SK-N-SH (cell line): Measurements from ENCODE around the gene LIPE. TPM values are rescaled to one million over a fixed set of nuclear protein-coding genes. Genes with fewer than 3 reads are reported as not detected.

Experiments
- CTCF ChIA-PET: fragments of 300-600, 350-600 bp; formaldehyde crosslinking; extraction: SDS; loops from one replicate; lab custom pipeline; 2021; lab: Yijun Ruan, JAX
- POLR2A ChIA-PET: fragments of 350-600 bp; sonication (Branson Sonifier 250); formaldehyde crosslinking; extraction: SDS; loops from one replicate; lab custom pipeline; 2020; ENCODE audit warnings: antibody characterized with exemption, inconsistent platforms; lab: Yijun Ruan, JAX
- DNase-seq: peaks from one replicate; pipeline ENCODE4 v3.0.0; 2012
- H2AFZ ChIP-seq: fragments of 200-600 bp; sonication (generic); 2 replicates; pipeline ENCODE4 v1.8.1; 2016; ENCODE audit warnings: antibody characterized with exemption, mild to moderate bottlenecking, low read depth
- H3F3A ChIP-seq: fragments of 200-600 bp; sonication (generic); replicated peaks from 2 replicates; pipeline ENCODE3; 2016; ENCODE audit warnings: antibody characterized with exemption, mild to moderate bottlenecking; ENCODE audit not compliant: insufficient read depth
- H3K27ac ChIP-seq, 2 experiments: fragments of 200-500 bp in 1 of 2; fragments of 200-600 bp in 1 of 2; sonication (Bioruptor generic) in 1 of 2; sonication (generic), shearing (Covaris generic) in 1 of 2; 2 replicates each; pipeline versions ENCODE4 v1.5.1 to v1.6.1; 2014 to 2016; ENCODE audit warnings: low read depth in 2 of 2, inconsistent platforms in 1 of 2, low read length in 1 of 2, mild to moderate bottlenecking in 1 of 2, mixed read lengths in 1 of 2
- H3K27me3 ChIP-seq: fragments of 200-600 bp; sonication (generic), shearing (Covaris generic); 2 replicates; pipeline ENCODE4 v1.6.1; 2016; ENCODE audit warnings: mixed run types; ENCODE audit not compliant: insufficient read depth
- H3K36me3 ChIP-seq, 2 experiments: fragments of 200-500 bp in 1 of 2; fragments of 200-600 bp in 1 of 2; sonication (Bioruptor generic) in 1 of 2; sonication (generic) in 1 of 2; replicated peaks in 1 of 2; 2 replicates each; pipeline versions ENCODE3 to v1.5.1; 2014 to 2016; ENCODE audit warnings: low read length in 1 of 2, mild to moderate bottlenecking in 1 of 2; ENCODE audit not compliant: insufficient read depth in 2 of 2, control insufficient read depth in 1 of 2
- H3K4me1 ChIP-seq, 2 experiments: fragments of 200-500 bp in 1 of 2; fragments of 200-600 bp in 1 of 2; sonication (Bioruptor generic) in 1 of 2; sonication (generic), shearing (Covaris generic) in 1 of 2; 2 replicates each; pipeline versions ENCODE4 v1.5.1 to v1.6.1; 2014 to 2016; ENCODE audit warnings: low read depth in 1 of 2, low read length in 1 of 2, mixed run types in 1 of 2; ENCODE audit not compliant: insufficient read depth in 2 of 2, control insufficient read depth in 1 of 2
- H3K4me2 ChIP-seq: fragments of 200-600 bp; sonication (generic), shearing (Covaris generic); 2 replicates; pipeline ENCODE4 v1.6.1; 2017; ENCODE audit warnings: mixed run types
- H3K4me3 ChIP-seq, 2 experiments: fragments of 200-500 bp in 1 of 2; fragments of 200-600 bp in 1 of 2; sonication (Bioruptor generic) in 1 of 2; sonication (generic), shearing (Covaris generic) in 1 of 2; 2 replicates each; pipeline versions ENCODE4 v1.5.1 to v1.8.1; 2014 to 2016; ENCODE audit warnings: low read depth in 2 of 2, inconsistent platforms in 1 of 2, low read length in 1 of 2, mild to moderate bottlenecking in 1 of 2, mixed read lengths in 1 of 2, moderate library complexity in 1 of 2
- H3K79me2 ChIP-seq: fragments of 200-600 bp; sonication (generic); 2 replicates; pipeline ENCODE4 v1.8.1; 2017; ENCODE audit warnings: mild to moderate bottlenecking; ENCODE audit not compliant: insufficient read depth
- H3K9ac ChIP-seq: fragments of 200-600 bp; sonication (generic); 2 replicates; pipeline ENCODE4 v1.6.1; 2017; ENCODE audit warnings: mixed run types
- H3K9me2 ChIP-seq: fragments of 200-600 bp; sonication (generic); 2 replicates; pipeline ENCODE4 v1.6.1; 2017; ENCODE audit warnings: mixed run types
- H3K9me3 ChIP-seq: fragments of 200-600 bp; sonication (generic); 2 replicates; pipeline ENCODE4 v1.6.1; 2017; ENCODE audit warnings: mixed run types, mild to moderate bottlenecking, moderate library complexity
- H4K20me1 ChIP-seq: fragments of 200-600 bp; sonication (generic); 2 replicates; pipeline ENCODE4 v1.6.1; 2017; ENCODE audit warnings: mild to moderate bottlenecking, mixed run types; ENCODE audit not compliant: insufficient read depth
- FOSL2 ChIP-seq: IDR thresholded peaks from 2 replicates; pipeline ENCODE4 v1.4.0; 2012; ENCODE audit warnings: low read depth, mild to moderate bottlenecking, moderate library complexity, borderline replicate concordance
- JUND ChIP-seq: IDR thresholded peaks from 2 replicates; pipeline ENCODE4 v1.4.0; 2012
- POLR2AphosphoS5 ChIP-seq: IDR thresholded peaks from 2 replicates; pipeline ENCODE4 v1.6.1; 2012; ENCODE audit warnings: low read depth, low read length
- RXRA ChIP-seq: IDR thresholded peaks from 2 replicates; pipeline ENCODE4 v1.4.0; 2012; ENCODE audit warnings: low read depth, mild to moderate bottlenecking, borderline replicate concordance
- SIN3A ChIP-seq: IDR thresholded peaks from 2 replicates; pipeline ENCODE4 v1.6.1; 2012; ENCODE audit warnings: low read depth, mild to moderate bottlenecking, low read length, moderate library complexity, borderline replicate concordance
- TAF1 ChIP-seq: IDR thresholded peaks from 2 replicates; pipeline ENCODE4 v1.6.1; 2012; ENCODE audit warnings: low read depth, mild to moderate bottlenecking, low read length, moderate library complexity, borderline replicate concordance
- TCF12 ChIP-seq: IDR thresholded peaks from 2 replicates; pipeline ENCODE4 v1.4.0; 2012
- YY1 ChIP-seq: IDR thresholded peaks from 2 replicates; pipeline ENCODE4 v1.4.0; 2012; ENCODE audit warnings: low read depth, mild to moderate bottlenecking
- WGBS: methylation state at CpG from one replicate; pipeline ENCODE4 v1.1.6; 2017; ENCODE audit warnings: low lambda C conversion rate; 5-methylcytosine and 5-hydroxymethylcytosine counted together
- polyA plus RNA-seq, 3 experiments: library from polyadenylated mRNA; depleted of rRNA; stranded (reverse); fragments of >200 nt; gene quantifications; 2 replicates each; pipeline ENCODE4 v1.2.3, GENCODE V29; 2012
- TF ChIP-seq, protein P1 (sequence below): IDR thresholded peaks from 2 replicates; pipeline ENCODE4 v1.4.0; 2012; ENCODE audit warnings: low read depth, borderline replicate concordance
- TF ChIP-seq, protein P2 (sequence below): IDR thresholded peaks from 2 replicates; pipeline ENCODE4; 2012
- TF ChIP-seq, protein P3 (sequence below): IDR thresholded peaks from 2 replicates; pipeline ENCODE4 v1.4.0; 2012; ENCODE audit warnings: low read depth
- TF ChIP-seq, protein P4 (sequence below): fragments of 150-350 bp; IDR thresholded peaks from 2 replicates; pipeline ENCODE4 v1.6.1; 2017; ENCODE audit warnings: antibody characterized with exemption, low read length, low read depth, borderline replicate concordance

The LIPE gene
- polyA plus RNA-seq, 1 of the 3 experiments (the other 2 are of a cell fraction), result 4.4 TPM

DNA sequence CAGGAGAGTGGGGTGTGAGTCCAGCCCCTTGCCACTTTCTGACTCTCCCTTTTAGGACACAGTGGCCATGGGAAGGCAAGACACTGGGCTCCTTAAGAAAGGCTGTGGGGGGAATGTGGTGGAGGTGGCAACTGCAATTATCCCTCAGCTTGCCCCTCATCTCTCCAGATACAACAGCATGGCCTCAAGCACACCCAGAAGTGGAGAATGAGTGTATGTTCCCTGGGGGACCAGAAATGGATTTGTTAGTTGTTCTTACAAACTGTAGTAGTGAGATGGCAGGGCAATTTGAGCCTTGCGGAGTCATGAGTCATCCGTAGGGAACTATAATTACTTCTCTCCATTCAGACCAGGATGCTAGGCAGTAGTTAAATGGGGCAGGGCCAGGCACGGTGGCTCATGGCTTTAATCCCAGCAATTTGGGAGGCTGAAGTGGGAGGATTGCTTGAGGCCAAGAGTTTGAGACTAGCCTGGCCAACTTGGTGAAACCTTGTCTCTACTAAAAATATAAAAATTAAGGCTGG, 41.1 kb upstream of the LIPE start:
- Histone ChIP-seq H3K36me3 (no peaks in the 10 kb centered on the region), H3F3A (no peaks in the 10 kb centered on the region), H3K4me3 (no peak overlapping the region), H3K27me3 (no peaks in the 10 kb centered on the region), H3K79me2 (no peaks in the 10 kb centered on the region), H3K9me3 (no peaks in the 10 kb centered on the region), H2AFZ (0 out of 2 replicates have a peak overlapping the region, but pooled peaks have one; percentile 9), H3K9ac (no peak overlapping the region), H3K4me1 (peaks cover 0 to 11% of the 10 kb centered on the region in 2 experiments; a peak in 2 of 4 replicates), H3K27ac (0 out of 4 replicates have a peak overlapping the region, but pooled peaks of 1 of the 2 experiments have one; percentile 6), H4K20me1 (no peaks in the 10 kb centered on the region), H3K9me2 (no peaks in the 10 kb centered on the region), H3K4me2 (peak overlapping the region; percentile 13; the same call in 1 of the 2 replicates)
- ChIA-PET CTCF (interaction anchor here (0.9 kb wide), 1 partner anchor 30 kb away, joined by 3 read pairs; no protein-coding TSS in a partner anchor), POLR2A (no interaction called here)
- DNase-seq, result no peak
- TF ChIP-seq, protein P1, sequence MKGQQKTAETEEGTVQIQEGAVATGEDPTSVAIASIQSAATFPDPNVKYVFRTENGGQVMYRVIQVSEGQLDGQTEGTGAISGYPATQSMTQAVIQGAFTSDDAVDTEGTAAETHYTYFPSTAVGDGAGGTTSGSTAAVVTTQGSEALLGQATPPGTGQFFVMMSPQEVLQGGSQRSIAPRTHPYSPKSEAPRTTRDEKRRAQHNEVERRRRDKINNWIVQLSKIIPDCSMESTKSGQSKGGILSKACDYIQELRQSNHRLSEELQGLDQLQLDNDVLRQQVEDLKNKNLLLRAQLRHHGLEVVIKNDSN, result no peak
- TF ChIP-seq RXRA, result no peak
- TF ChIP-seq JUND, result peak; percentile 56
- peak; percentile 72; the same call in 1 of the 2 replicates for TF ChIP-seq FOSL2
- TF ChIP-seq, protein P2, sequence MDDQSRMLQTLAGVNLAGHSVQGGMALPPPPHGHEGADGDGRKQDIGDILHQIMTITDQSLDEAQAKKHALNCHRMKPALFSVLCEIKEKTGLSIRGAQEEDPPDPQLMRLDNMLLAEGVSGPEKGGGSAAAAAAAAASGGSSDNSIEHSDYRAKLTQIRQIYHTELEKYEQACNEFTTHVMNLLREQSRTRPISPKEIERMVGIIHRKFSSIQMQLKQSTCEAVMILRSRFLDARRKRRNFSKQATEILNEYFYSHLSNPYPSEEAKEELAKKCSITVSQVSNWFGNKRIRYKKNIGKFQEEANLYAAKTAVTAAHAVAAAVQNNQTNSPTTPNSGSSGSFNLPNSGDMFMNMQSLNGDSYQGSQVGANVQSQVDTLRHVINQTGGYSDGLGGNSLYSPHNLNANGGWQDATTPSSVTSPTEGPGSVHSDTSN, result no peak
- TF ChIP-seq, protein P3, sequence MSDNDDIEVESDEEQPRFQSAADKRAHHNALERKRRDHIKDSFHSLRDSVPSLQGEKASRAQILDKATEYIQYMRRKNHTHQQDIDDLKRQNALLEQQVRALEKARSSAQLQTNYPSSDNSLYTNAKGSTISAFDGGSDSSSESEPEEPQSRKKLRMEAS, result no peak
- no peak for TF ChIP-seq SIN3A
- TF ChIP-seq POLR2AphosphoS5, result no peak
- no peak for TF ChIP-seq TAF1
- TF ChIP-seq YY1, result no peak
- 25% methylated on average over 3 of the region's 3 CpGs for WGBS

DNA sequence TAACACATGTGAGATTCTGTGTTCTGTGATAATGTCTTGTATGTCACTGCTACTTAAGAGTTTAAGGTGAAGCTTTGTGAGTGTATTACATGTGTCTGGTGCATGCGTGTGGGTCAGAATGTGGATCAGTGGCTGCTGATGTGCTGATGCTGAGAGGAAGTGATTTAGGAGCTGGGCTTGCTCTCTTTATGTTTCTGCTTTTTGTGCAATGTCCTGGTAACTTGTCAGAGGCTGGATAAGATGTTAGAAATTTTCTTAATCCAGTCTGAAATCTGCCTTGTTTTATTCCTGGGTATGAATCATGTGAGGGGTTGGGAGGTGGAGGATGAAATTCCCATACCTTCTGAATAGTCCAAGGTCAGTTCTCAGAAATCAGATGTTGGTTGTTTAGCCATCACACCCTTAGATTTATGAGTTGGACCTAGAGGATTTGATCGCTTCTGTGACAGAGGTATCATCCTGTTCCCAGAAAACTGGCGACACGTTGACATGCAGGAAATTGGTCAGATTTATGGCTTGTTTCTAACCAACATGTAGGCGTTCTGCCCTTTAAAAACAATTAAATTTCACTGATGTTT, 40.1 kb upstream of the LIPE start:
- Histone ChIP-seq H3K4me1 (peaks cover 0 to 11% of the 10 kb centered on the region in 2 experiments; a peak in 2 of 4 replicates), H3K4me2 (no peak overlapping the region), H3K9me3 (no peaks in the 10 kb centered on the region), H2AFZ (no peak overlapping the region), H3K27me3 (no peaks in the 10 kb centered on the region), H3K79me2 (no peaks in the 10 kb centered on the region), H3K4me3 (no peak overlapping the region), H3K9ac (no peak overlapping the region), H3K36me3 (no peaks in the 10 kb centered on the region), H4K20me1 (no peaks in the 10 kb centered on the region), H3K27ac (0 out of 4 replicates have a peak overlapping the region, but pooled peaks of 1 of the 2 experiments have one; percentile 0), H3F3A (no peaks in the 10 kb centered on the region), H3K9me2 (no peaks in the 10 kb centered on the region)
- 76% methylated on average over 5 of the region's 5 CpGs for WGBS
- POLR2A ChIA-PET, result interaction anchor here (0.9 kb wide), 1 partner anchor 8 kb away, joined by 4 read pairs; no protein-coding TSS in a partner anchor
- DNase-seq, result no peak
- CTCF ChIA-PET, result interaction anchor here (1.1 to 2.2 kb wide), 7 partner anchors 16 to 129 kb away, joined by 3 to 7 read pairs (median 6); no protein-coding TSS in a partner anchor
- TF ChIP-seq, protein P4, sequence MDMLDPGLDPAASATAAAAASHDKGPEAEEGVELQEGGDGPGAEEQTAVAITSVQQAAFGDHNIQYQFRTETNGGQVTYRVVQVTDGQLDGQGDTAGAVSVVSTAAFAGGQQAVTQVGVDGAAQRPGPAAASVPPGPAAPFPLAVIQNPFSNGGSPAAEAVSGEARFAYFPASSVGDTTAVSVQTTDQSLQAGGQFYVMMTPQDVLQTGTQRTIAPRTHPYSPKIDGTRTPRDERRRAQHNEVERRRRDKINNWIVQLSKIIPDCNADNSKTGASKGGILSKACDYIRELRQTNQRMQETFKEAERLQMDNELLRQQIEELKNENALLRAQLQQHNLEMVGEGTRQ, result no peak
- peak; percentile 3; the same call in 1 of the 2 replicates for TF ChIP-seq TCF12
